Progenitor cell of endocrine pancreas (in vitro differentiated cells): ENCODE data around the gene RHBDF1. TPM values are rescaled to one million over a fixed set of nuclear protein-coding genes. Genes with fewer than 3 reads are reported as not detected.
"Not testable (repeated sequence)": the region's sequence is repeated elsewhere in the genome, so short reads cannot be mapped to it uniquely, and the experiment has no call there.

Experiments
- DNase-seq: peaks from one replicate; pipeline ENCODE4 v3.0.0; 2021; ENCODE audit warnings: low spot score; ENCODE audit not compliant: unreplicated experiment
- H3K27ac Mint-ChIP-seq: 2 replicates; pipeline ENCODE4 v1.8.0; 2021; ENCODE audit warnings: mild to moderate bottlenecking, moderate library complexity, mixed read lengths
- H3K27me3 Mint-ChIP-seq: 2 replicates; pipeline ENCODE4 v1.8.0; 2021; ENCODE audit warnings: mixed read lengths
- H3K36me3 Mint-ChIP-seq: 2 replicates; pipeline ENCODE4 v1.8.0; 2022; ENCODE audit warnings: mixed read lengths; ENCODE audit not compliant: insufficient read depth
- H3K4me1 Mint-ChIP-seq: 2 replicates; pipeline ENCODE4 v1.8.0; 2021; ENCODE audit warnings: low read depth, mixed read lengths
- H3K4me3 Mint-ChIP-seq: 2 replicates; pipeline ENCODE4 v1.8.0; 2021; ENCODE audit warnings: low read depth, mild to moderate bottlenecking, moderate library complexity, mixed read lengths
- H3K9me3 Mint-ChIP-seq: 2 replicates; pipeline ENCODE4 v1.8.0; 2021; ENCODE audit warnings: low read depth, mixed read lengths
- total RNA-seq: library from RNA; stranded (reverse); gene quantifications from 2 replicates; pipeline ENCODE4 v1.2.1, GENCODE V29; 2021
- TF ChIP-seq, protein P1 (sequence below): fragments of 200-600 bp; sonication (generic); IDR thresholded peaks from one replicate; pipeline ENCODE4 v1.5.0; 2021; ENCODE audit warnings: antibody characterized with exemption, mild to moderate bottlenecking; ENCODE audit not compliant: unreplicated experiment

Gene RHBDF1
- total RNA-seq, 1 donor from 2014 or later: 51.3 TPM

- no peak overlapping the region for H3K4me3 Mint-ChIP-seq
- DNase-seq: no peak
- TF ChIP-seq, protein P1, sequence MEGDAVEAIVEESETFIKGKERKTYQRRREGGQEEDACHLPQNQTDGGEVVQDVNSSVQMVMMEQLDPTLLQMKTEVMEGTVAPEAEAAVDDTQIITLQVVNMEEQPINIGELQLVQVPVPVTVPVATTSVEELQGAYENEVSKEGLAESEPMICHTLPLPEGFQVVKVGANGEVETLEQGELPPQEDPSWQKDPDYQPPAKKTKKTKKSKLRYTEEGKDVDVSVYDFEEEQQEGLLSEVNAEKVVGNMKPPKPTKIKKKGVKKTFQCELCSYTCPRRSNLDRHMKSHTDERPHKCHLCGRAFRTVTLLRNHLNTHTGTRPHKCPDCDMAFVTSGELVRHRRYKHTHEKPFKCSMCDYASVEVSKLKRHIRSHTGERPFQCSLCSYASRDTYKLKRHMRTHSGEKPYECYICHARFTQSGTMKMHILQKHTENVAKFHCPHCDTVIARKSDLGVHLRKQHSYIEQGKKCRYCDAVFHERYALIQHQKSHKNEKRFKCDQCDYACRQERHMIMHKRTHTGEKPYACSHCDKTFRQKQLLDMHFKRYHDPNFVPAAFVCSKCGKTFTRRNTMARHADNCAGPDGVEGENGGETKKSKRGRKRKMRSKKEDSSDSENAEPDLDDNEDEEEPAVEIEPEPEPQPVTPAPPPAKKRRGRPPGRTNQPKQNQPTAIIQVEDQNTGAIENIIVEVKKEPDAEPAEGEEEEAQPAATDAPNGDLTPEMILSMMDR: no peak
- H3K36me3 Mint-ChIP-seq: peaks cover 30% of the 10 kb centered on the region
- no peak overlapping the region for H3K27ac Mint-ChIP-seq
- H3K4me1 Mint-ChIP-seq: peaks cover 22% of the 10 kb centered on the region
- peaks cover 12% of the 10 kb centered on the region for H3K9me3 Mint-ChIP-seq
- H3K27me3 Mint-ChIP-seq: no peaks in the 10 kb centered on the region
Observed at GRCh38 chr16:41439-42068, 30.9 kb downstream of the RHBDF1 start.

DNA sequence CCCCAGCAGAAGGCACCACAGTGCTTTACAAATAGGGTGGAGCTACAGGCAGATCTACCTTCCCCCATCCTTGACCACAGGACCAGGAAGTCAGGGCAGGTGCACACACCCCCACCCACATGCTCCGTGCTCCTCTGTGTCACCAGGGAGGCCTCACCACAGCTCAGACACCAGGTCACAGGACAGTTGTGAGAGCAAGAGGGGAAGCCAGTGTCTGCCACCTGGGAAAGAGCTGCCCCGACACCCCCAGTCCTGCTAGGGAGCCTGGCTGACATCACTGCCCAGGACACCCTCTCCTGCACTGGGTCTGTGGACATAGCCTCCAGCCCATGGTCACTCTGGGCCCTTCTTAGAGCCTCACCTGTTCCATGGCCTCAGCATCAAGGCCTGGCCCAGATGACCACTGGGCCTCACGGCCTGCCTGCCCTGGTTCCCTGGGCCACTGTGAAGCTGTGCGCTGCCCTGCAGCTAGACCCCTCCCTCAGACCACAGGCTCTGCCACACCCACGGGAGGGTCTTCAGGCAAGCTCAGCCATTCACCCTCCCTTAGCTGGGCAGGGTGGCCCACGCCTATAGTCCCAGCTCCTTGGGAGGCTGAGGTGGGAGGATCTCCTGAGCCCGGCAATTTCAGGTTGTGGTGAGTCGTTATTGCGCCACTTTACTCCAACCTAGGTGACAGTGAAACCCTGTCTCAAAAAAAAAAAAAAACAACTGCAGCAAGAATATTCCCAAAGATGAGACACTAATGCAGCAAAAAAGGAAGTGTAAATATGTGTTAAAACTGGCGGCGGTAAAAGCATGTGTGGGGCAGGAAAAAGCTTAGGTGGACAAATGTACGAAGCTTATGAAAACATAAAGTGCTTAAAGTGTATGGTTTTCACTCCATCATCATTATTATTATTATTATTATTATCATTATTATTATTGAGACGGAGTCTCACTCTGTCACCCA lies 33.2 kb downstream of the RHBDF1 start:
- no peak for DNase-seq
- Mint-ChIP-seq H3K4me1 (peaks cover 3% of the 10 kb centered on the region), H3K27me3 (no peaks in the 10 kb centered on the region), H3K36me3 (peaks cover 27% of the 10 kb centered on the region), H3K4me3 (no peak overlapping the region), H3K27ac (no peak overlapping the region), H3K9me3 (peaks cover 12% of the 10 kb centered on the region)
- TF ChIP-seq, protein P1: no peak

GRCh38 chr16:38206-38605 lies 34.2 kb downstream of the RHBDF1 start:
- peaks cover 21% of the 10 kb centered on the region for H3K36me3 Mint-ChIP-seq
- H3K27ac Mint-ChIP-seq, H3K4me1 Mint-ChIP-seq, H3K27me3 Mint-ChIP-seq, DNase-seq, H3K4me3 Mint-ChIP-seq: not testable (repeated sequence)
- H3K9me3 Mint-ChIP-seq: peaks cover 12% of the 10 kb centered on the region

- peaks cover 14% of the 10 kb centered on the region for H3K36me3 Mint-ChIP-seq
- H3K27ac Mint-ChIP-seq: no peak overlapping the region
- no peak overlapping the region for H3K4me3 Mint-ChIP-seq
- DNase-seq: no peak
- H3K9me3 Mint-ChIP-seq: peaks cover 8% of the 10 kb centered on the region
- TF ChIP-seq, protein P1: no peak
- H3K27me3 Mint-ChIP-seq: no peaks in the 10 kb centered on the region
- no peaks in the 10 kb centered on the region for H3K4me1 Mint-ChIP-seq
Observed at GRCh38 chr16:37511-37910, 34.9 kb downstream of the RHBDF1 start.

GRCh38 chr16:36336-36984 lies 36.0 kb downstream of the RHBDF1 start:
- Mint-ChIP-seq H3K9me3 (no peaks in the 10 kb centered on the region), H3K4me1 (no peaks in the 10 kb centered on the region), H3K27me3 (no peaks in the 10 kb centered on the region), H3K36me3 (peaks cover 6% of the 10 kb centered on the region), H3K4me3 (no peak overlapping the region), H3K27ac (no peak overlapping the region)
- TF ChIP-seq, protein P1: no peak
- no peak for DNase-seq
